ENCODE data around the gene SH2D3C. TPM values are rescaled to one million over a fixed set of nuclear protein-coding genes. Genes with fewer than 3 reads are reported as not detected.

SH2D3C gene
- total and polyA plus RNA-seq, 2 of the 8 experiments (the other 6 are each of a cell fraction or from before 2014, with no cell fraction given), result 6.4 to 8.1 TPM

DNA sequence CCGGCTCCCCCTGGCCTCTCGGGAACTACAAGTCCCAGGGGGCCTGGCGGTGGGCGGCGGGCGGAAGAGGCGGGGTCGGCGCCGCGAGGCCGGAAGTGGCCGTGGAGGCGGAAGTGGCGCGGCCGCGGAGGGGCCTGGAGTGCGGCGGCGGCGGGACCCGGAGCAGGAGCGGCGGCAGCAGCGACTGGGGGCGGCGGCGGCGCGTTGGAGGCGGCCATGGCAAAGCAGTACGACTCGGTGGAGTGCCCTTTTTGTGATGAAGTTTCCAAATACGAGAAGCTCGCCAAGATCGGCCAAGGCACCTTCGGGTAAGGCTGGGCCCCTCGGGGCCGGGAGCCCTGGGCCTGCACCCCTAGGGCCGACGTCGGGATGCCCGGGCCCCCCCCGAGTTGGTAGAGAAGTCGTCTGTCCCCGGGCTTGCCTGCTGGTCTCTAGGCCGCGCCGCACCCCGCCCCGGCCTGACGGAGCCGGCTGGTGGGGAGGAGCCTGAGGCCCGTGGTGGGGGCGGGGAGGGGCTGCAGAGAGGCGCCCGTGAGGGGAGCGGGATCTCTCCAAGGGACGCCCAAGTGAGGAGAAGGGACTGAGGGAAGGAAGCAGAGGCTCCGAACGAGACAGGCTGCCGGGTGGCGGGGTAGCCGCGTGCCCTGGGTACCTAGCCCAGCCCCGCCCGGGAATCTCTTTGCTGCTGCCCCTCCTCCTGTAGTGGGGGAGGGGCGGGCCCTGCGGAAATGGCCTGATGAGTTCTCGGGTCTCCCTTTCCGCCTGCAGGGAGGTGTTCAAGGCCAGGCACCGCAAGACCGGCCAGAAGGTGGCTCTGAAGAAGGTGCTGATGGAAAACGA is 7.7 kb upstream of the SH2D3C start, which contains the start of gene CDK9 (continued):
- TF ChIP-seq, protein P1, sequence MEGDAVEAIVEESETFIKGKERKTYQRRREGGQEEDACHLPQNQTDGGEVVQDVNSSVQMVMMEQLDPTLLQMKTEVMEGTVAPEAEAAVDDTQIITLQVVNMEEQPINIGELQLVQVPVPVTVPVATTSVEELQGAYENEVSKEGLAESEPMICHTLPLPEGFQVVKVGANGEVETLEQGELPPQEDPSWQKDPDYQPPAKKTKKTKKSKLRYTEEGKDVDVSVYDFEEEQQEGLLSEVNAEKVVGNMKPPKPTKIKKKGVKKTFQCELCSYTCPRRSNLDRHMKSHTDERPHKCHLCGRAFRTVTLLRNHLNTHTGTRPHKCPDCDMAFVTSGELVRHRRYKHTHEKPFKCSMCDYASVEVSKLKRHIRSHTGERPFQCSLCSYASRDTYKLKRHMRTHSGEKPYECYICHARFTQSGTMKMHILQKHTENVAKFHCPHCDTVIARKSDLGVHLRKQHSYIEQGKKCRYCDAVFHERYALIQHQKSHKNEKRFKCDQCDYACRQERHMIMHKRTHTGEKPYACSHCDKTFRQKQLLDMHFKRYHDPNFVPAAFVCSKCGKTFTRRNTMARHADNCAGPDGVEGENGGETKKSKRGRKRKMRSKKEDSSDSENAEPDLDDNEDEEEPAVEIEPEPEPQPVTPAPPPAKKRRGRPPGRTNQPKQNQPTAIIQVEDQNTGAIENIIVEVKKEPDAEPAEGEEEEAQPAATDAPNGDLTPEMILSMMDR (IDR thresholded peaks at IDR 0.05; ENCODE audit: control extremely low read depth in 1 of 3, insufficient read depth in 1 of 3, low read depth in 1 of 3, low read length in 3 of 3), result peak in 1 of 3 experiments; percentile 48; a peak in 2 of 4 replicates
- TF ChIP-seq ATF3 (IDR thresholded peaks at IDR 0.05; ENCODE audit: insufficient read depth, low read depth, low read length), result no peak
- peak; percentile 48; the same call in 1 of the 2 replicates for TF ChIP-seq SP1 (IDR thresholded peaks at IDR 0.05; ENCODE audit: low read depth, low read length)
- peak; percentile 51 for TF ChIP-seq TAF1 (IDR thresholded peaks at IDR 0.05; ENCODE audit: low read depth, low read length)
- TF ChIP-seq JUN (IDR thresholded peaks at IDR 0.05; ENCODE audit: low read depth, low read length), result no peak
- no peak for TF ChIP-seq SAP30 (IDR thresholded peaks at IDR 0.05; ENCODE audit: insufficient read depth, insufficient replicate concordance, low read length)
- TF ChIP-seq HDAC2 (IDR thresholded peaks at IDR 0.05; ENCODE audit: borderline replicate concordance in 1 of 2, low read depth in 2 of 2, low read length in 2 of 2), result peak in 1 of 2 experiments; percentile 64; a peak in 1 of 4 replicates
- no peak for TF ChIP-seq EGR1 (IDR thresholded peaks at IDR 0.05; ENCODE audit: borderline replicate concordance, low read depth, low read length)
